Pancreas (tissue), 10 donors: ENCODE data around the gene ALK. TPM values are rescaled to one million over a fixed set of nuclear protein-coding genes. Genes with fewer than 3 reads are reported as not detected.

Source experiments
- ATAC-seq, 4 donors: fragments of 200-7000 bp; cut with Tn5 transposase; one replicate each; pipeline versions ENCODE4 v1.8.0 to v1.9.1; 2020; ENCODE audit warnings: mild to moderate bottlenecking in 4 of 4, moderate library complexity in 4 of 4
- DNase-seq, 6 donors: peaks; one replicate each; pipeline ENCODE4 v3.0.0-alpha.2; 2020
- FAIRE-seq: peaks from 2 replicates; lab custom pipeline; 2012; peaks lifted over from hg19 to GRCh38; lab: Jason Lieb, UNC
- H3K27ac ChIP-seq, 4 donors: fragments of 200-600 bp; sonication (generic); 1 replicate in 3 of 4; 2 replicates in 1 of 4; pipeline versions ENCODE4 v1.5.0 to v1.8.0; 2020
- H3K27me3 ChIP-seq, 4 donors: fragments of 200-600 bp; one replicate each; pipeline ENCODE4 v1.8.0; 2021
- H3K36me3 ChIP-seq, 3 donors: fragments of 200-600 bp; sonication (generic) in 1 of 3; one replicate each; pipeline versions ENCODE4 v1.5.0 to v1.8.0; 2020 to 2021
- H3K4me1 ChIP-seq, 3 donors: fragments of 200-600 bp; one replicate each; pipeline ENCODE4 v1.8.0; 2021
- H3K4me3 ChIP-seq, 4 donors: fragments of 200-600 bp; sonication (generic) in 2 of 4; one replicate each; pipeline versions ENCODE4 v1.5.0 to v1.8.0; 2020 to 2021
- H3K9me3 ChIP-seq, 4 donors: fragments of 200-600 bp; one replicate each; pipeline ENCODE4 v1.8.0; 2021
- CTCF ChIP-seq, 4 donors: fragments of 200-600 bp; sonication (generic) in 3 of 4; IDR thresholded peaks; one replicate each; pipeline versions ENCODE4 v1.5.0 to v1.8.0; 2021; ENCODE audit warnings: antibody characterized with exemption in 4 of 4
- WGBS, 2 donors: extraction: QIAGEN DNeasy Blood & Tissue Kit; methylation state at CpG; one replicate each; pipeline ENCODE4 v1.1.7; 2013; 5-methylcytosine and 5-hydroxymethylcytosine counted together
- intact Hi-C, 3 donors: fragments of 100-400 bp; cut with DNase I; formaldehyde crosslinking; loops; one replicate each; pipeline versions ENCODE4 v1.11.1 to v1.14.2; 2022
- polyA plus RNA-seq, 2 donors: library from polyadenylated mRNA; stranded (reverse); fragments of 200-250 nt; gene quantifications; one replicate each; pipeline ENCODE4 v1.2.3, GENCODE V29; 2013
- total RNA-seq, 6 donors: library from RNA; stranded (reverse); fragmentation: NEBNext Ultra II Directional in 4 of 6; extraction: Animal tissue kit (Norgen Biotek cat#: 25700) in 4 of 6; gene quantifications; one replicate each; pipeline versions ENCODE4 v1.2.1 to v1.2.4, GENCODE V29; 2021 to 2023
- donor health status: healthy with polysubstance abuse.
- donor health status: DM: no; HTN: no; CAD: no; lungs with moderate emphysema.
- donor health status: DM: no; HTN: no; CAD: no.
- donor health status: control.
- donor health status: control.
- donor health status: Bipolar disorder and iron deficiency.
- donor health status: DM: yes; HTN: yes; CAD: no.
- donor health status: DM: no; HTN: no; CAD: no.
- donor health status: DM: no; HTN: no; CAD: no.
- donor health status: DM: yes; HTN: yes; CAD: no.

Gene ALK
- total and polyA plus RNA-seq, 8 donors, result 0.05 to 0.17 (median 0.09) TPM; not detected in 2

GRCh38 chr2:29269765-29270109, 651.6 kb downstream of the ALK start:
- no peak for ATAC-seq
- Histone ChIP-seq H3K4me3 (no peak overlapping the region), H3K4me1 (no peaks in the 10 kb centered on the region), H3K27ac (no peak overlapping the region), H3K9me3 (no peaks in the 10 kb centered on the region), H3K36me3 (no peaks in the 10 kb centered on the region), H3K27me3 (no peaks in the 10 kb centered on the region)
- DNase-seq, result no peak
- intact Hi-C loops, result no loop called here
- WGBS, 2 donors, result 49 to 59% methylated on average over 5 of the region's 5 CpGs
- no peak for TF ChIP-seq CTCF (IDR thresholded peaks at IDR 0.05)
- no peak for FAIRE-seq

GRCh38 chr2:29269095-29269764, 652.2 kb downstream of the ALK start:
- Histone ChIP-seq H3K36me3 (no peaks in the 10 kb centered on the region), H3K9me3 (no peaks in the 10 kb centered on the region), H3K4me1 (no peaks in the 10 kb centered on the region), H3K27me3 (no peaks in the 10 kb centered on the region), H3K27ac (no peak overlapping the region), H3K4me3 (no peak overlapping the region)
- ATAC-seq, result no peak
- no peak for DNase-seq
- intact Hi-C loops, result no loop called here
- no peak for TF ChIP-seq CTCF (IDR thresholded peaks at IDR 0.05)
- WGBS, 2 donors, result 84 to 87% methylated on average over 11 of the region's 11 CpGs
- no peak for FAIRE-seq

- 28 to 34% methylated on average over 2 of the region's 2 CpGs for WGBS, 2 donors
- no peaks in the 10 kb centered on the region for H3K27me3 ChIP-seq
- FAIRE-seq (no peak), DNase-seq (no peak), ATAC-seq (no peak)
- H3K27ac ChIP-seq, result no peak overlapping the region
- no peak for TF ChIP-seq CTCF (IDR thresholded peaks at IDR 0.05)
- intact Hi-C loops, result no loop called here
- no peaks in the 10 kb centered on the region for H3K4me1 ChIP-seq
- no peak overlapping the region for H3K4me3 ChIP-seq
- H3K9me3 ChIP-seq, result no peaks in the 10 kb centered on the region
- no peaks in the 10 kb centered on the region for H3K36me3 ChIP-seq
These were observed 653.7 kb downstream of the ALK start for GRCh38 chr2:29267720-29268119.

GRCh38 chr2:29263886-29264285, 657.5 kb downstream of the ALK start:
- H3K4me3 ChIP-seq, result no peak overlapping the region
- FAIRE-seq, result no peak
- intact Hi-C loops, result no loop called here
- 93 to 97% methylated on average over 5 of the region's 5 CpGs for WGBS, 2 donors
- DNase-seq, result no peak
- H3K4me1 ChIP-seq, result no peaks in the 10 kb centered on the region
- TF ChIP-seq CTCF (IDR thresholded peaks at IDR 0.05), result no peak
- no peak overlapping the region for H3K27ac ChIP-seq
- no peak for ATAC-seq
- no peaks in the 10 kb centered on the region for H3K9me3 ChIP-seq
- no peaks in the 10 kb centered on the region for H3K27me3 ChIP-seq
- no peaks in the 10 kb centered on the region for H3K36me3 ChIP-seq

GRCh38 chr2:29262681-29263260, 658.6 kb downstream of the ALK start:
- H3K27me3 ChIP-seq, result no peaks in the 10 kb centered on the region
- H3K36me3 ChIP-seq, result no peaks in the 10 kb centered on the region
- no peak overlapping the region for H3K4me3 ChIP-seq
- DNase-seq (no peak), ATAC-seq (no peak), FAIRE-seq (no peak)
- TF ChIP-seq CTCF (IDR thresholded peaks at IDR 0.05), result no peak
- H3K27ac ChIP-seq, result no peak overlapping the region
- 86 to 87% methylated on average over 7 of the region's 7 CpGs for WGBS, 2 donors
- no peaks in the 10 kb centered on the region for H3K9me3 ChIP-seq
- intact Hi-C loops, result no loop called here
- no peaks in the 10 kb centered on the region for H3K4me1 ChIP-seq
